ENCODE data around the gene SPTBN1.

The SPTBN1 gene

DNA sequence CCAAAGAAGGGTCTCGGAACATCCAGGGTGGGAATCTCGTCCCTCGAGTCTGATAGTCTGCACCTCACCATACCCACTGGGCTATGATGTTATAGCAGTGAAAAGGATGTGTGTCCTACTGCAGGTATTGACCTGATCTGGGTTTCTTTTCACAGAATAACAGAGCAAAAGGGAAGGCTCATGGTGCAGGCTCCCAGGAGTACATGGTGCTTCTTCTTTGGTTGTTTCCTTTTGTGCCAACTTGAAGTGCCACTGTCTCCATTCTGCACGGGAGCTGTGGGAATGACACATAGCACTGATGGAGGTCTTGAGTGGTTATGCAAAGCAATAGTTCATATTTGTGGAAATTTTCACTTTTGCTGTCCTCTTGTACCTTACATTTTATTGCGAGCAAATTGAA, 195.2 kb downstream of the SPTBN1 start:
- Histone ChIP-seq H3K27me3 (ENCODE audit: low read depth, low read length) (no peaks in the 10 kb centered on the region), H3K4me1 (ENCODE audit: low read length) (peaks cover 16% of the 10 kb centered on the region), H3K9ac (ENCODE audit: low read length) (no peak overlapping the region), H3K9me3 (ENCODE audit: insufficient read depth, low read length) (no peaks in the 10 kb centered on the region), H3K27ac (ENCODE audit: low read length) (no peak overlapping the region), H3K79me2 (ENCODE audit: low read length) (no peaks in the 10 kb centered on the region), H3K36me3 (replicated peaks; ENCODE audit: low read depth, low read length) (peaks cover 27% of the 10 kb centered on the region), H3K4me3 (ENCODE audit: low read length) (no peak overlapping the region), H4K20me1 (ENCODE audit: insufficient read depth, low read length) (no peaks in the 10 kb centered on the region), H2AFZ (ENCODE audit: low read depth, low read length) (no peak overlapping the region), H3K4me2 (ENCODE audit: low read length) (no peak overlapping the region)
- TF ChIP-seq EZH2phosphoT487 (IDR thresholded peaks at IDR 0.05; ENCODE audit: low read depth) = no peak
- TF ChIP-seq, protein P1, sequence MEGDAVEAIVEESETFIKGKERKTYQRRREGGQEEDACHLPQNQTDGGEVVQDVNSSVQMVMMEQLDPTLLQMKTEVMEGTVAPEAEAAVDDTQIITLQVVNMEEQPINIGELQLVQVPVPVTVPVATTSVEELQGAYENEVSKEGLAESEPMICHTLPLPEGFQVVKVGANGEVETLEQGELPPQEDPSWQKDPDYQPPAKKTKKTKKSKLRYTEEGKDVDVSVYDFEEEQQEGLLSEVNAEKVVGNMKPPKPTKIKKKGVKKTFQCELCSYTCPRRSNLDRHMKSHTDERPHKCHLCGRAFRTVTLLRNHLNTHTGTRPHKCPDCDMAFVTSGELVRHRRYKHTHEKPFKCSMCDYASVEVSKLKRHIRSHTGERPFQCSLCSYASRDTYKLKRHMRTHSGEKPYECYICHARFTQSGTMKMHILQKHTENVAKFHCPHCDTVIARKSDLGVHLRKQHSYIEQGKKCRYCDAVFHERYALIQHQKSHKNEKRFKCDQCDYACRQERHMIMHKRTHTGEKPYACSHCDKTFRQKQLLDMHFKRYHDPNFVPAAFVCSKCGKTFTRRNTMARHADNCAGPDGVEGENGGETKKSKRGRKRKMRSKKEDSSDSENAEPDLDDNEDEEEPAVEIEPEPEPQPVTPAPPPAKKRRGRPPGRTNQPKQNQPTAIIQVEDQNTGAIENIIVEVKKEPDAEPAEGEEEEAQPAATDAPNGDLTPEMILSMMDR (IDR thresholded peaks at IDR 0.05; ENCODE audit: low read depth, low read length) = no peak

DNA sequence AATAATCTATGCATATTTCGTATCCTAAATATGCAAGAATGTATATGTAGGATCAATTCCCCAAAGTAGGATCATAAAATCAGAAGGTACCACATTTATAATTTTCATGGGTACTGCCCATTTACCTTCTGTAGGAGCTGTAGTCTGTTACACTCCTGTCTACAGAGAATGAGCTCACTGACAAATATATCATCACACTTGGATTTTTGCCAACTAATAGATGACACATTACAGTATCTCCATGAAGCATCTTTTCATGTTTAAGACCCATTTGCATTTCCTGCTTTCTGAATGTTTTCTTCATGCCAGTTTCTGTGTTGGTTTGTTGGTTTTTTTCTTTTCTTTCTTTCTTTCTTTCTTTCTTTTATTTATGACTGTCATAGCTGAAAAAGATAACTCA, 196.4 kb downstream of the SPTBN1 start:
- Histone ChIP-seq H3K4me2 (ENCODE audit: low read length) (no peak overlapping the region), H3K9ac (ENCODE audit: low read length) (no peak overlapping the region), H2AFZ (ENCODE audit: low read depth, low read length) (no peak overlapping the region), H3K36me3 (replicated peaks; ENCODE audit: low read depth, low read length) (peaks cover 23% of the 10 kb centered on the region), H3K4me1 (ENCODE audit: low read length) (peaks cover 16% of the 10 kb centered on the region), H3K4me3 (ENCODE audit: low read length) (no peak overlapping the region), H4K20me1 (ENCODE audit: insufficient read depth, low read length) (no peaks in the 10 kb centered on the region), H3K27me3 (ENCODE audit: low read depth, low read length) (no peaks in the 10 kb centered on the region), H3K9me3 (ENCODE audit: insufficient read depth, low read length) (no peaks in the 10 kb centered on the region), H3K79me2 (ENCODE audit: low read length) (no peaks in the 10 kb centered on the region), H3K27ac (ENCODE audit: low read length) (no peak overlapping the region)
- TF ChIP-seq, protein P1 (IDR thresholded peaks at IDR 0.05; ENCODE audit: low read depth, low read length) = no peak
- TF ChIP-seq EZH2phosphoT487 (IDR thresholded peaks at IDR 0.05; ENCODE audit: low read depth) = no peak

DNA sequence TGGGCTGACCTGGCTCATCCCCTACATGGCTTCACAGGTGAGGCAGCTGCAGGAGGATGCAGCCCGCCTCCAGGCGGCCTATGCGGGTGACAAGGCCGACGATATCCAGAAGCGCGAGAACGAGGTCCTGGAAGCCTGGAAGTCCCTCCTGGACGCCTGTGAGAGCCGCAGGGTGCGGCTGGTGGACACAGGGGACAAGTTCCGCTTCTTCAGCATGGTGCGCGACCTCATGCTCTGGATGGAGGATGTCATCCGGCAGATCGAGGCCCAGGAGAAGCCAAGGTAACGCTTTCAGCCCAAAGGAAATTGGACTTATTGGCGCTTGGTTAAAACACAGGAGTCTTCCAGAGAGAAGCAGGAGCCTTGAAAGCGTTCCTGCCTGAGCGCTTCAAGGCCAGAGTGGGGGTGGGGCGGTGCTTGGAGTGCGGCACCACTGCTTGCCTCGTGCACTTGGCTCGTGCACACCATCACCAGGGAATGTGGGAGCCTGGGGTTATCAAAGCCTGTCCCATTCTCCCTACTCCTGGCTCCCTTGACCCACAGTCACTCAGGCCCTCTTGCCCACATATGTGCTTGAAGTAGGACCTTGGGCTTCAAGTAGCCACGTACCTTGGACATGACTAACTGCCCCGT, 197.6 kb downstream of the SPTBN1 start:
- H3K4me2 ChIP-seq (ENCODE audit: low read length) = no peak overlapping the region
- no peaks in the 10 kb centered on the region for H3K9me3 ChIP-seq (ENCODE audit: insufficient read depth, low read length)
- H3K9ac ChIP-seq (ENCODE audit: low read length) = no peak overlapping the region
- no peak overlapping the region for H3K4me3 ChIP-seq (ENCODE audit: low read length)
- no peak for TF ChIP-seq EZH2phosphoT487 (IDR thresholded peaks at IDR 0.05; ENCODE audit: low read depth)
- TF ChIP-seq, protein P1 (IDR thresholded peaks at IDR 0.05; ENCODE audit: low read depth, low read length) = no peak
- H3K36me3 ChIP-seq (replicated peaks; ENCODE audit: low read depth, low read length) = peaks cover 19% of the 10 kb centered on the region
- H3K79me2 ChIP-seq (ENCODE audit: low read length) = no peaks in the 10 kb centered on the region
- no peak overlapping the region for H3K27ac ChIP-seq (ENCODE audit: low read length)
- H2AFZ ChIP-seq (ENCODE audit: low read depth, low read length) = no peak overlapping the region
- no peaks in the 10 kb centered on the region for H4K20me1 ChIP-seq (ENCODE audit: insufficient read depth, low read length)
- peaks cover 21% of the 10 kb centered on the region for H3K4me1 ChIP-seq (ENCODE audit: low read length)
- no peaks in the 10 kb centered on the region for H3K27me3 ChIP-seq (ENCODE audit: low read depth, low read length)

DNA sequence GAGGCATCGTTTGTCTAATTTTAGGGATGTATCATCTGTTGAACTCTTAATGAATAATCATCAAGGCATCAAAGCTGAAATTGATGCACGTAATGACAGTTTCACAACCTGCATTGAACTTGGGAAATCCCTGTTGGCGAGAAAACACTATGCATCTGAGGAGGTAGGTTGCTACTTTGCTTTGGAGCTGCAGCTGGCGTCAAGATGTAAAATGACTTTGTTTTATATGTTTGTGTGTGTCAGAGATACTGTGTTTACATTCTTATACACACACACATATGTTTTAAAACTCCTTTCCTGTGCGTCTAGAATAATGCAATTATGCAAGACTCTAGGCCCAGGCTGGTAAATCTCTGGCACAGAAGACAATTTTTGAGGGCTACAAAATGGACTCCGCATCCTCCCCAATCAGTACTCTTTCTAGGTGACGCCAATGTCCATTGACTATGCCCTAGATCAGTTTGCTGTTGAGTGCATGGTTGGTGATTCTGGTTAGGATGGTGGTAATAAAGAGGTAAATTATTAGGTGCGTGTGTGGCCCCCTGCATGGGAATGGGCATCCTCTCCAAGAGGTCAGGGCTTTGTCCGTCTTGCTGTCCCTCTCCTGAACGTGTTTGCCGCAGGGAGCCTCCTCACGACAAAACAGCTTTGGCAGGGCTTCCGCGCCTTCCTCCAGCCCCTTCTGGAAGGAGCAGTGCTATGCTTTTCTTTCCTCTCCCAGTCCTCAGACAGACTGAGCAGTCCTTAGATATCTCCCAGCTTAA, 199.1 kb downstream of the SPTBN1 start:
- Histone ChIP-seq H4K20me1 (ENCODE audit: insufficient read depth, low read length) (no peaks in the 10 kb centered on the region), H3K79me2 (ENCODE audit: low read length) (no peaks in the 10 kb centered on the region), H3K27ac (ENCODE audit: low read length) (no peak overlapping the region), H3K4me1 (ENCODE audit: low read length) (peaks cover 21% of the 10 kb centered on the region), H3K9me3 (ENCODE audit: insufficient read depth, low read length) (no peaks in the 10 kb centered on the region), H2AFZ (ENCODE audit: low read depth, low read length) (no peak overlapping the region), H3K4me2 (ENCODE audit: low read length) (peak overlapping the region; percentile 24; the same call in 1 of the 2 replicates), H3K36me3 (replicated peaks; ENCODE audit: low read depth, low read length) (peaks cover 13% of the 10 kb centered on the region), H3K9ac (ENCODE audit: low read length) (no peak overlapping the region), H3K4me3 (ENCODE audit: low read length) (no peak overlapping the region), H3K27me3 (ENCODE audit: low read depth, low read length) (no peaks in the 10 kb centered on the region)
- TF ChIP-seq, protein P1 (IDR thresholded peaks at IDR 0.05; ENCODE audit: low read depth, low read length) = no peak
- no peak for TF ChIP-seq EZH2phosphoT487 (IDR thresholded peaks at IDR 0.05; ENCODE audit: low read depth)
